Pancreas (tissue), 10 donors: Measurements from ENCODE around the gene PPP1R1B. TPM values are rescaled to one million over a fixed set of nuclear protein-coding genes. Genes with fewer than 3 reads are reported as not detected.

ENCODE experiments used
- ATAC-seq, 4 donors: fragments of 200-7000 bp; cut with Tn5 transposase; one replicate each; pipeline versions ENCODE4 v1.8.0 to v1.9.1; 2020; ENCODE audit warnings: mild to moderate bottlenecking in 4 of 4, moderate library complexity in 4 of 4
- DNase-seq, 6 donors: peaks; one replicate each; pipeline ENCODE4 v3.0.0-alpha.2; 2020
- FAIRE-seq: peaks from 2 replicates; lab custom pipeline; 2012; peaks lifted over from hg19 to GRCh38; lab: Jason Lieb, UNC
- H3K27ac ChIP-seq, 4 donors: fragments of 200-600 bp; sonication (generic); 1 replicate in 3 of 4; 2 replicates in 1 of 4; pipeline versions ENCODE4 v1.5.0 to v1.8.0; 2020
- H3K27me3 ChIP-seq, 4 donors: fragments of 200-600 bp; one replicate each; pipeline ENCODE4 v1.8.0; 2021
- H3K36me3 ChIP-seq, 3 donors: fragments of 200-600 bp; sonication (generic) in 1 of 3; one replicate each; pipeline versions ENCODE4 v1.5.0 to v1.8.0; 2020 to 2021
- H3K4me1 ChIP-seq, 3 donors: fragments of 200-600 bp; one replicate each; pipeline ENCODE4 v1.8.0; 2021
- H3K4me3 ChIP-seq, 4 donors: fragments of 200-600 bp; sonication (generic) in 2 of 4; one replicate each; pipeline versions ENCODE4 v1.5.0 to v1.8.0; 2020 to 2021
- H3K9me3 ChIP-seq, 4 donors: fragments of 200-600 bp; one replicate each; pipeline ENCODE4 v1.8.0; 2021
- WGBS, 2 donors: extraction: QIAGEN DNeasy Blood & Tissue Kit; methylation state at CpG; one replicate each; pipeline ENCODE4 v1.1.7; 2013; 5-methylcytosine and 5-hydroxymethylcytosine counted together
- intact Hi-C, 3 donors: fragments of 100-400 bp; cut with DNase I; formaldehyde crosslinking; loops; one replicate each; pipeline versions ENCODE4 v1.11.1 to v1.14.2; 2022
- polyA plus RNA-seq, 2 donors: library from polyadenylated mRNA; stranded (reverse); fragments of 200-250 nt; gene quantifications; one replicate each; pipeline ENCODE4 v1.2.3, GENCODE V29; 2013
- total RNA-seq, 6 donors: library from RNA; stranded (reverse); fragmentation: NEBNext Ultra II Directional in 4 of 6; extraction: Animal tissue kit (Norgen Biotek cat#: 25700) in 4 of 6; gene quantifications; one replicate each; pipeline versions ENCODE4 v1.2.1 to v1.2.4, GENCODE V29; 2021 to 2023
- TF ChIP-seq, protein P1 (sequence below), 4 donors: fragments of 200-600 bp; sonication (generic) in 3 of 4; IDR thresholded peaks; one replicate each; pipeline versions ENCODE4 v1.5.0 to v1.8.0; 2021; ENCODE audit warnings: antibody characterized with exemption in 4 of 4
- donor health status: healthy with polysubstance abuse.
- donor health status: DM: no; HTN: no; CAD: no; lungs with moderate emphysema.
- donor health status: DM: no; HTN: no; CAD: no.
- donor health status: control.
- donor health status: control.
- donor health status: Bipolar disorder and iron deficiency.
- donor health status: DM: yes; HTN: yes; CAD: no.
- donor health status: DM: no; HTN: no; CAD: no.
- donor health status: DM: no; HTN: no; CAD: no.
- donor health status: DM: yes; HTN: yes; CAD: no.

PPP1R1B gene
- total and polyA plus RNA-seq, 8 donors = 42.8 to 201 (median 63.5) TPM

GRCh38 chr17:39675390-39676082, 48.8 kb downstream of the PPP1R1B start:
- H3K27me3 ChIP-seq = peaks cover 0 to 4% (median 0%) of the 10 kb centered on the region in 4 donors
- no peaks in the 10 kb centered on the region for H3K9me3 ChIP-seq
- TF ChIP-seq, protein P1, sequence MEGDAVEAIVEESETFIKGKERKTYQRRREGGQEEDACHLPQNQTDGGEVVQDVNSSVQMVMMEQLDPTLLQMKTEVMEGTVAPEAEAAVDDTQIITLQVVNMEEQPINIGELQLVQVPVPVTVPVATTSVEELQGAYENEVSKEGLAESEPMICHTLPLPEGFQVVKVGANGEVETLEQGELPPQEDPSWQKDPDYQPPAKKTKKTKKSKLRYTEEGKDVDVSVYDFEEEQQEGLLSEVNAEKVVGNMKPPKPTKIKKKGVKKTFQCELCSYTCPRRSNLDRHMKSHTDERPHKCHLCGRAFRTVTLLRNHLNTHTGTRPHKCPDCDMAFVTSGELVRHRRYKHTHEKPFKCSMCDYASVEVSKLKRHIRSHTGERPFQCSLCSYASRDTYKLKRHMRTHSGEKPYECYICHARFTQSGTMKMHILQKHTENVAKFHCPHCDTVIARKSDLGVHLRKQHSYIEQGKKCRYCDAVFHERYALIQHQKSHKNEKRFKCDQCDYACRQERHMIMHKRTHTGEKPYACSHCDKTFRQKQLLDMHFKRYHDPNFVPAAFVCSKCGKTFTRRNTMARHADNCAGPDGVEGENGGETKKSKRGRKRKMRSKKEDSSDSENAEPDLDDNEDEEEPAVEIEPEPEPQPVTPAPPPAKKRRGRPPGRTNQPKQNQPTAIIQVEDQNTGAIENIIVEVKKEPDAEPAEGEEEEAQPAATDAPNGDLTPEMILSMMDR (IDR thresholded peaks at IDR 0.05) = no peak
- H3K4me3 ChIP-seq = no peak overlapping the region
- peak overlapping the region; percentile 22 to 71 (median 59) for H3K27ac ChIP-seq
- intact Hi-C loops = no loop called here
- peaks cover 0 to 8% (median 5%) of the 10 kb centered on the region in 3 donors for H3K4me1 ChIP-seq
- H3K36me3 ChIP-seq = no peaks in the 10 kb centered on the region
- WGBS, 2 donors = 76 to 79% methylated on average over 10 of the region's 10 CpGs
- FAIRE-seq = no peak
- peak in 2 of 6 donors; percentile 13 to 59 for DNase-seq
- no peak for ATAC-seq

- FAIRE-seq = no peak
- intact Hi-C loops = no loop called here
- H3K27me3 ChIP-seq = peaks cover 0 to under 1% (median 0%) of the 10 kb centered on the region in 4 donors
- DNase-seq = peak in 4 of 6 donors; percentile 20 to 78 (median 63)
- TF ChIP-seq, protein P1 (IDR thresholded peaks at IDR 0.05) = no peak
- no peaks in the 10 kb centered on the region for H3K9me3 ChIP-seq
- 51 to 57% methylated on average over 6 to 7 of the region's 7 CpGs for WGBS, 2 donors
- peak overlapping the region in 3 of 4 donors; percentile 22 to 71 (median 68) for H3K27ac ChIP-seq
- ATAC-seq = peak in 3 of 4 donors; percentile 24 to 40 (median 28)
- peaks cover 0 to 8% (median 5%) of the 10 kb centered on the region in 3 donors for H3K4me1 ChIP-seq
- no peaks in the 10 kb centered on the region for H3K36me3 ChIP-seq
- H3K4me3 ChIP-seq = no peak overlapping the region
Observed at GRCh38 chr17:39676198-39676819, 49.6 kb downstream of the PPP1R1B start.

DNA sequence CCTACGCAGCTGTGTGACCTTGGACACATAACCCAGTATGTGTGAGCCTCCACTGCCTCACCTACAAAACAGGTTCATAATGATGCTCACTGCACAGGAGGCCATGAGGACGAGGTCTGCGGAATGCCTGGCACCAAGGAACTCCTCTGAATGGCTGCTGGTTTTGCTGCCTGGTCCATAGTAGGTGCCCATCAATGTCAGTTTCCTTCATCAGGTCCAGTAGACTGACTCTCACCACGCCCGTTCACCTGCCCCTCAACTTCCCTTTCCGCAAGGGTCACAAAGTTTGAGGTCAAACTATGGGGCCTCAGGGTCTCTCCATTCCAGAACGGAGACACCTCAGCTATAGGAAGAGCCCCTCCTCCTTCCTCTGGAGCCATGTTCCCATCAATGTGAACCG, 50.3 kb downstream of the PPP1R1B start:
- 76 to 88% methylated on average over 8 of the region's 8 CpGs for WGBS, 2 donors
- no peaks in the 10 kb centered on the region for H3K36me3 ChIP-seq
- intact Hi-C loops = no loop called here
- peak in 1 of 6 donors; percentile 15 for DNase-seq
- H3K4me1 ChIP-seq = peaks cover 0 to 8% (median 5%) of the 10 kb centered on the region in 3 donors
- H3K27me3 ChIP-seq = no peaks in the 10 kb centered on the region
- H3K27ac ChIP-seq = no peak overlapping the region
- H3K4me3 ChIP-seq = no peak overlapping the region
- no peak for ATAC-seq
- no peaks in the 10 kb centered on the region for H3K9me3 ChIP-seq
- TF ChIP-seq, protein P1 (IDR thresholded peaks at IDR 0.05) = no peak
- no peak for FAIRE-seq

DNA sequence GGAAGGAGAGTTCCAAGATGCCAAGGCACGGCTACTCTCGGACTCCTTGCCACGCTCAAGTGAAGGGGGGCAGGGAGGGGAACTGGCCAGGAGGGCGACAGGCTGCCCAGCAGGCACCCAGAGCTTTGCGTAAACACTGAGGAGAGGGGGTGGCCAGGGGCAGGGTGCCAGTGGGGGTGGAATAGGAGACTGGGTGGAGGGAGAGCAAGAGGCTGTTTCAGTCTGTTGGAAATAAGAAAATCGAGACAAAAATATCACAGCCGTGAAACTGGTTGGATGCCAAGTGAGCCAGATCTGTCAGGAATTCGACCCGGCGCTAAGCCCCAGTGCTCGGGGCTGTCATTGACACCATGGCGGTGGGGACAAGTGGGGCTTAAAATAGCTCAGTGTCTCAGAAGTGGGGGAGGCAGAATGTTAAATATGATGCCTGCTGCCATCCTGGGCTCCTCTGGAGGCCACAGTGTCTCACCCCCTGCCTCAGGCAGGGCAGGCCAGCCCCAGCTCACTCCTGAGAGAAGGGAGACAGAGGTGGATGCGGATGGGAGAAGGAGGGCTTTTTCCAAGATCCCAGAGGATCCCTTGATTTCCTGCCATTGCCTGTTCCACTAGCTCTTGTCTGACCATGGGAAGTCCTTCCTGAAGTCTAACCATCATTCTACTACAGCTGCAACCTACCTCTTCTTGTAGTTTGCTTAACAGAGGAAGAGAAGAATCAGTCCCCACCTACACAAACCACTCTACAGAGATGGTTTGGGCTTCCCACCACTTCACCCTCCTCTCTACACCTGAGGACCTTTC, 51.0 kb downstream of the PPP1R1B start:
- WGBS, 2 donors = 61 to 74% methylated on average over 13 of the region's 13 CpGs
- Histone ChIP-seq H3K36me3 (no peaks in the 10 kb centered on the region), H3K27ac (no peak overlapping the region), H3K27me3 (no peaks in the 10 kb centered on the region), H3K4me1 (peaks cover 0 to 8% (median 5%) of the 10 kb centered on the region in 3 donors), H3K9me3 (no peaks in the 10 kb centered on the region), H3K4me3 (no peak overlapping the region)
- TF ChIP-seq, protein P1 (IDR thresholded peaks at IDR 0.05) = no peak
- FAIRE-seq = no peak
- no peak for ATAC-seq
- DNase-seq = peak in 1 of 6 donors; percentile 59
- intact Hi-C loops = no loop called here
